GM18505 (cell line): ENCODE measurements around the gene CASP8.

Experiments used
- ATAC-seq: cut with Tn5 transposase; IDR thresholded peaks from one replicate; pipeline ENCODE4 v1.9.1; 2021; ENCODE audit not compliant: unreplicated experiment
- POLR2A ChIP-seq: IDR thresholded peaks from 4 replicates; pipeline ENCODE4 v1.6.1; 2011; ENCODE audit warnings: borderline replicate concordance; ENCODE audit not compliant: insufficient read depth, insufficient read length; ENCODE audit errors: extremely low read depth

CASP8 gene

DNA sequence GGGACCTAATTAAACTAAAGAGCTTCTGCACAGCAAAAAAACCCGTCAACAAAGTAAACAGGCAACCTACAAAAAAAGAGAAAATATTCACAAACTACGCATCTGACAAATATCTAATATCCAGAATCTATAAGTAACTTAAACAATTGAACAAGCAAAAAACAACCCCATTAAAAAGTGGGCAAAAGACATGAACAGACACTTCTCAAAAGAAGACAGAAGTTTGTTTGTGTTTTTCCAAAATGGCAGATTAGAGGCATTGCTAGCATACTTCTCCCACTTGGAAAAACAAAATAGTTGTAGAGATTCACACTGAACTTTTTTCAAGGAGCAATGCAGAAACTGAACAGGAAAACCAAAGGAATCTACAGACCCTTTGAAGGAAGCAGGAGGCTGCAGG, 59.2 kb downstream of the CASP8 start:
- ATAC-seq = no peak
- no peak for TF ChIP-seq POLR2A

DNA sequence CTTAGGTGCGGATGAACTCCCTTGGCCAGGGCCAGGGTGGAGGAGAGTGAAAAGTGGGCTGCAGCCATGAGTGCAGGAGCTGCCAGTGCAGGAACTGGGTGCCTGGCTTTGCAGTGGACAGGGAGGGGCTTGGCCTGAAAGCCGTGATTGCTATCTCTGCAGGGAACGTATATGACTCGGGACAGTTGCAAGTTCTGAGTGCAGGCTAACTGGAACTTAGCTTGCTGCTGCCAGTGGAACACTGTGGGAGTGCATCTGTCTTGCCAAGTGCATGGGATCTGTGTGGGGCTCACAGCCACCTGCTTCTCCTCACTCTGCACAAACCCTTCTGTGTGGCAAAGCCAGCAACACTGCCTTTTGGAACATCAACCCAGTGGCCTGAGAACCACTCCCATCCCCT, 59.9 kb downstream of the CASP8 start:
- no peak for TF ChIP-seq POLR2A
- ATAC-seq = no peak

DNA sequence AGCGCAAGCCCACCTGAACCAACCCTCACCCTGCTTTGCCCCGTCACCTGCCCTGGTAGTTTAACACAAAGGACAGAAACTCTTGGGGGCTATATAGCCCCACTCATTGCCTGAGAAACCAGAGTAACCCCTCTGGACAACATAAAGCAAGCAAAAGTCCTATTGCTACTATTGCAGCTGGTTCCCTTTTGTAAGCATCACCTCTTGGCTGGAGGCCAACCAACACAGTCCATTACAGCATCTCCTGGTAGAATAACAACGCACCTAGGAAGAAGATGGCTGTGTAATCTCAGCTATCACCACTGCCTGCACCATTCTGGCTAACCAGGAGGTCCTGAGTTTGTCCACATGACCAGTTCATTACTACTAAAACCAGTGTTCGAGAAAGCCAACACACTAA, 60.4 kb downstream of the CASP8 start:
- ATAC-seq = no peak
- TF ChIP-seq POLR2A = no peak

DNA sequence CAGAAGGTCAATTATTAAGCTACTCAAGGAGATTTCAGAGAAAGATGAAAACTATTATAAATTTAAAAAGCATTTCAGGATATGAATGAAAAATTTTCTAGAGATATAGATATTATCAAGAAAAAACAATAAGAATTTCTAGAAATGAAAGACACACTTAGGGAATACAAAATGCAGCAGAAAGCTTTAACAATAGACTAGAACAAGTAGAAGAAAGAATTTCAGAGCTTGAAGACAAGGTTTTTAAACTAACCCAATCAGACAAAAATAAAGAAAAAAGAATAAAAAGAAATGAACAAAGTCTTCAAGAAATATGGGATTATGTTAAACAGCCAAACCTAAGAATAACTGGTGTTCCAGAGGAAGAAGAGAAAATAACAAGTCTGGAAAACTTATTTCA, 62.4 kb downstream of the CASP8 start:
- no peak for TF ChIP-seq POLR2A

DNA sequence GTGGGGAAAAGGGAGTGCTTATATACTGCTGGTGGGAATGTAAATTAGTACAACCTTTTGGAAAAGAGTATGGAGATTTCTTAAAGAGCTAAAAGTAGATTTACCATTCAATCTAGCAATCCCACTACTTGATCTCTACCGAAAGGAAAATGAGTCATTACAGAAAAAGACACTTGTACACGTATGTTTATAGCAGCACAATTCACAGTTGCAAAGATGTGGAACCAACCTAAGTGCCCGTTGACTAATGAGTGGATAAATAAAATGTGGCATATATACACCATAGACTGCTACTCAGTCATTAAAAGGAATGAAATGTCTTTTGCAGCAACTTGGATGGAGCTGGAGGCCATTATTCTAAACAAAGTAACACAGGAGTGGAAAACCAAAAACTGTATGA, 67.3 kb downstream of the CASP8 start:
- ATAC-seq = no peak
- TF ChIP-seq POLR2A = no peak

More for the DNA sequence above, 62.4 kb downstream of the CASP8 start:
- no peak for ATAC-seq

DNA sequence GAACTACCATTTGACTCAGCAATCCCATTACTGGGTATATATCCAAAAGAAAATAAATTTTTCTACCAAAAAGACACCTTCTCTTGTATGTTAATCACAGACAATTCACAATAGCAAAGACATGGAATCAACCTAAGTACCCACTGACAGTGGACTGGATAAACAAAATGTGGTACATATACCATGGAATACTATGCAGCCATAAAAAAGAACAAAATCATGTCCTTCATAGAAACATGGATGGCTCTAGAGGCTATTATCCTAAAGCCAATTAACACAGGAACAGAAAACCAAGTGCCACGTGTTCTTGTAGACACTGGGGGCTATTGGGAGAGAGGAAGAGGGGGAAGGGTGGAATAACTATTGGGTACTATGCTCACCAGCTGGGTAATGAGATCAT, 69.1 kb downstream of the CASP8 start:
- no peak for TF ChIP-seq POLR2A
- no peak for ATAC-seq
